IPS-15b (cell line): ENCODE measurements around the gene LRP5.
"Not testable (repeated sequence)": the region's sequence is repeated elsewhere in the genome, so short reads cannot be mapped to it uniquely, and the experiment has no call there.

Source experiments
- H3K27me3 ChIP-seq: one replicate; pipeline ENCODE4 v1.6.1; 2013; ENCODE audit warnings: low read length; ENCODE audit not compliant: control insufficient read depth, insufficient read depth
- H3K36me3 ChIP-seq: one replicate; pipeline ENCODE4 v1.6.1; 2013; ENCODE audit warnings: low read length; ENCODE audit not compliant: control insufficient read depth, insufficient read depth
- H3K4me1 ChIP-seq: one replicate; pipeline ENCODE4 v1.6.1; 2013; ENCODE audit warnings: mild to moderate bottlenecking, low read length; ENCODE audit not compliant: control insufficient read depth, insufficient read depth
- H3K4me3 ChIP-seq: one replicate; pipeline ENCODE4 v1.5.1; 2013; ENCODE audit warnings: low read depth, low read length
- H3K9ac ChIP-seq: one replicate; pipeline ENCODE4 v1.6.1; 2013; ENCODE audit warnings: low read depth, mild to moderate bottlenecking, low read length
- H3K9me3 ChIP-seq: one replicate; pipeline ENCODE4 v1.6.1; 2013; ENCODE audit warnings: mild to moderate bottlenecking, low read length; ENCODE audit not compliant: control insufficient read depth, insufficient read depth

Gene LRP5

DNA sequence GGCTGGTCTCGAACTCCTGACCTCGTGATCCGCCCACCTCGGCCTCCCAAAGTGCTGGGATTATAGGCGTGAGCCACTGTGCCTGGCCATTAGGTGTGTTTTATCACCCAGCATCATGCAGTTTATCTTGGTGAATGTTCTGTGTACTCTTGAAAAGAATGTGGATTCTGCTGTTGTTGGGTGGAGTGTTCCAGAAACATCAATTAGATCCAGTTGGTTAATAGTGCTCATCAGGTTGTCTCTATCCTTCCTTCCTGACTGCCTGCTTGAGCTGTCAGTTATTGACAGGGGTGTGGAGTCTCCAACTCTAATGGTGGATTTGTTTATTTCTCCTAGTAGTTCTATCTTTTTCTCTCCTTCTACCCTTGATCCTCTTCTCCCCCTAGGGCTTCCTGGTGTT, 118.0 kb downstream of the LRP5 start:
- Histone ChIP-seq H3K27me3 (no peaks in the 10 kb centered on the region), H3K9me3 (no peaks in the 10 kb centered on the region), H3K4me1 (no peaks in the 10 kb centered on the region), H3K9ac (no peak overlapping the region), H3K4me3 (no peak overlapping the region), H3K36me3 (peaks cover 44% of the 10 kb centered on the region)

- no peak overlapping the region for H3K4me3 ChIP-seq
- no peak overlapping the region for H3K9ac ChIP-seq
- no peaks in the 10 kb centered on the region for H3K4me1 ChIP-seq
- no peaks in the 10 kb centered on the region for H3K9me3 ChIP-seq
- H3K36me3 ChIP-seq = peaks cover 40% of the 10 kb centered on the region
- no peaks in the 10 kb centered on the region for H3K27me3 ChIP-seq
These were observed 118.4 kb downstream of the LRP5 start for GRCh38 chr11:68430801-68431200.

GRCh38 chr11:68431984-68432645, 119.7 kb downstream of the LRP5 start:
- Histone ChIP-seq H3K4me1 (no peaks in the 10 kb centered on the region), H3K27me3 (no peaks in the 10 kb centered on the region), H3K4me3 (no peak overlapping the region), H3K9ac (no peak overlapping the region), H3K36me3 (peaks cover 40% of the 10 kb centered on the region), H3K9me3 (no peaks in the 10 kb centered on the region)

DNA sequence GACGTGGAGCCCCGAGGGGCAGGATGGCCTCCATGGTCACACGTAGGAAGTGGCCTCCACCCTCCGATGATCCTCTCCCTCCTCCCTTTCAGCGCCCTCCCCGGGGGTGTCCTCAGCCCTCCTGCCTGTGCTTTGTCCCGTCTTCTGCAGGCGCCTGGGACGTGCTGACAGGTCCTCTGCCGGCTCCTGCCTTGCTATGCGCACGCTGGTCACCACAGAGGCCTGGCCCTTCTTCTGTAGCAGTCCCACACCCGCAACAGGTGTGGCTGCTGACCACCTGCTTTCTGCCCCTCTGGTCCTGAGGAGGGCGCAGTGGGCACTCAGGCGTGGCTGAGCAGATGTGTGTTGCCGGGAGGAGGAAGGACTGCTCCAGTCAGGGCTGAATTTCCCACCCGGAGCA, 120.5 kb downstream of the LRP5 start:
- no peaks in the 10 kb centered on the region for H3K27me3 ChIP-seq
- no peaks in the 10 kb centered on the region for H3K4me1 ChIP-seq
- peaks cover 43% of the 10 kb centered on the region for H3K36me3 ChIP-seq
- H3K9me3 ChIP-seq = no peaks in the 10 kb centered on the region
- H3K9ac ChIP-seq = no peak overlapping the region
- H3K4me3 ChIP-seq = no peak overlapping the region

- Histone ChIP-seq H3K9me3 (no peaks in the 10 kb centered on the region), H3K4me1 (no peaks in the 10 kb centered on the region), H3K36me3 (peaks cover 44% of the 10 kb centered on the region), H3K27me3 (no peaks in the 10 kb centered on the region), H3K4me3 (no peak overlapping the region), H3K9ac (no peak overlapping the region)
These were observed 121.2 kb downstream of the LRP5 start for GRCh38 chr11:68433541-68433940.

DNA sequence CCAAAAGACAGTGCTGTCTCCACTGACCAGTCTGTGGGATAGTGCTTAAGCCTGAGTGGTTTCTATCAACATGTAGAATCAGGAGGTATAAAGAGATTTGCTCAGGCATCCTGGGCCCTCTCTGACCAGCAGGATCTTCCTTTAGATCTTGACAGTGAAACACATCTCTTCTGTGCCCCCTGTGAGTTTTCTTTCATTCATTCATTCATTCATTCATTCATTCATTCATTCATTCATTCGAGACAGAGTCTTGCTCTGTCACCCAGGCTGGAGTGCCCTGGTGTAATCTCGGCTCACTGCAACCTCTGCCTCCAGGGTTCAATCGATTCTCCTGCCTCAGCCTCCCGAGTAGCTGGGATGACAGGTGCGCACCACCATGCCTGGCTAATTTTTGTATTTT, 121.8 kb downstream of the LRP5 start:
- not testable (repeated sequence) for H3K27me3 ChIP-seq, H3K9me3 ChIP-seq, H3K9ac ChIP-seq, H3K4me1 ChIP-seq, H3K4me3 ChIP-seq
- peaks cover 46% of the 10 kb centered on the region for H3K36me3 ChIP-seq

DNA sequence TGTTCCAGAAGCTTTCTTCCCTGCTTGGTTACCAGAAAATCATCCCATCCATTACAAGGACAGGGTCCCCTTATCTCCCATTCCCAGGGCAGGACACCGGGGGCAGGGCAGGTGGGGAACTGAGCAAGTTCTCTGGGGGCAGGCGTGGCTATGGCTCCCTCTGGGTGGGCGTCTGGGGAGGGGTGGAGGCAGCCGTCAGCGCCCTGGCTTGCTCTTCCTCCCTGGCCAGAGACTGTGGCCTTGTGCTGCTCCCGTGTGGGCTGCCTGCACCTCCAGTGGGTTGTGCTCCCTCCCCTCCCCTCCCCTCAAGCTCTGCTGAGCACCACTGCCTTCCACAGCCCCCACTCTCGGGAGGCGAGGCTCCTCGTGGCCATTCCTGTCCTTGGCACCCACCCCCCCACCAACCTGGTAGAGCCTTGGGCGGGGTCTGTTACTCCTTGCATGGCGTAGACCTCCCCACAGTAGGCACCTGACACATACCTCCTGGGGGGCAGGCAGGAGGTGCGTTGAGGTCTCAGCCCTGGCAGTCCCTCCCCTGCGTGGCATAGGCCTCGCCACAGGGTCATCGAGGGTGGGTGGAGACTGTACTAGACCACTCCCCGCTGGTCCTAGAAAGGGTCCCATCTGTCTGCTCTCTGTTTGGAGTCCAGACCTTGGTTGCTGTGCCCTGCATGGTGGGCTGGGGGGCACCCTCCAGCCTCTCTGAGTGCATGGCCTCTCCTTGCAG, 123.9 kb downstream of the LRP5 start:
- H3K4me3 ChIP-seq = no peak overlapping the region
- peaks cover 32% of the 10 kb centered on the region for H3K36me3 ChIP-seq
- H3K9ac ChIP-seq = no peak overlapping the region
- no peaks in the 10 kb centered on the region for H3K4me1 ChIP-seq
- H3K27me3 ChIP-seq = no peaks in the 10 kb centered on the region
- H3K9me3 ChIP-seq = no peaks in the 10 kb centered on the region

DNA sequence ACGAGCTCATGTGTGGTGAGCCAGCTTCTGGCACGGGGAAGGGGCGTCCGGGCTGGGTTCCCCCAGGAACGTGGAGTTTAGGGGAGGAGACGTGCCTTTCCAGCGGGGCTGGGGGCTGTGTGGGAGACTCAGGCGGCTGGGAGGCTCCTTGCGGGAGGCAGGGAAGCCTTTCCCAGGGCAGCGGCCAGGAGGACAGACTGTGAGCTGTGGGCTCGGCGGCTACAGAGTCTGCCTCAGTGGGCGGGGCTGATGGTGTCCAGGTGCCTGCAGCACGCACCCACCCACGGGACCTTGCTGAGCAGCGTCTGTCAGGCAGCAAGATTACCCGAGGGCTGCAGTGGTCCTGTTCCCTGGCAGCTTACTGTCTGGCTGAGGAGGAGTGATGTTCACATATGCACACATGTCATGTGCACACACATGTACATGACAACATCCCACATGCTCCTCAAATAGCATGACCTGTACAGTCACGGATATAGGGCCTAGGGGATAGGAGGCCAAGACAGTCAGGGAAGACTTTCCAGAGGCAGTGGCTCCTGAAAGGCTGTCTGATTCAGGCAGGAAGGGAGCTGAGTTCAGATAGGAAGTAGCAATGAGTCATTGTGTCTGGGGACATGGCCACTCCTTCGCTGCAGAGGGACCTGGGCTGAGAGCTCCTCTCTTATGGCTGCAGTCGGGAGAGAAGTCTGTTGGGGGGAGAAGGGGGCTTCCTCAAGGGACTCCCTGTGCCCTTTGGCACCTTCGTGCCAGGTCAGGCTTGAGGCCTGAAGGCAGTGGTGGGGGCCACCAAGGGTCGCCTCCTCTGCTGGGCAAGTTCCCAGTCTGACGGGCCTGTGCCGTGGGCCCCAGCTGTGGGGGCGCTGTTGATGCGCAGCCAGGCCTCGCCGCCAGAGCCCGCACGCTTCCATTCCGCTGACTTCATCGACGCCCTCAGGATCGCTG, 124.9 kb downstream of the LRP5 start:
- H3K9me3 ChIP-seq = no peaks in the 10 kb centered on the region
- H3K9ac ChIP-seq = no peak overlapping the region
- H3K4me3 ChIP-seq = no peak overlapping the region
- peaks cover 7% of the 10 kb centered on the region for H3K4me1 ChIP-seq
- no peaks in the 10 kb centered on the region for H3K27me3 ChIP-seq
- H3K36me3 ChIP-seq = peaks cover 27% of the 10 kb centered on the region

- no peaks in the 10 kb centered on the region for H3K9me3 ChIP-seq
- H3K4me3 ChIP-seq = no peak overlapping the region
- peaks cover 23% of the 10 kb centered on the region for H3K36me3 ChIP-seq
- H3K4me1 ChIP-seq = peaks cover 7% of the 10 kb centered on the region
- H3K27me3 ChIP-seq = no peaks in the 10 kb centered on the region
- H3K9ac ChIP-seq = no peak overlapping the region
These were observed 125.7 kb downstream of the LRP5 start for GRCh38 chr11:68437927-68438657.

GRCh38 chr11:68438658-68439259, 126.4 kb downstream of the LRP5 start:
- Histone ChIP-seq H3K9me3 (no peaks in the 10 kb centered on the region), H3K36me3 (peaks cover 19% of the 10 kb centered on the region), H3K4me3 (no peak overlapping the region), H3K27me3 (no peaks in the 10 kb centered on the region), H3K4me1 (peaks cover 7% of the 10 kb centered on the region), H3K9ac (no peak overlapping the region)
